Neural progenitor cell (in vitro differentiated cells): ENCODE measurements around the gene ATF5. TPM values are rescaled to one million over a fixed set of nuclear protein-coding genes. Genes with fewer than 3 reads are reported as not detected.

ENCODE experiments used
- DNase-seq: peaks from one replicate; pipeline ENCODE4 v3.0.0-alpha.2; 2016; ENCODE audit warnings: low spot score
- H2AFZ ChIP-seq: fragments of 200-600 bp; sonication (generic); replicated peaks from 2 replicates; pipeline ENCODE4 v1.6.1; 2016; ENCODE audit warnings: antibody characterized with exemption
- H3F3A ChIP-seq: fragments of 200-600 bp; sonication (generic); 2 replicates; pipeline ENCODE4 v1.6.1; 2016; ENCODE audit warnings: antibody characterized with exemption, low read depth
- H3K27ac ChIP-seq: fragments of 200-600 bp; sonication (generic); 2 replicates; pipeline ENCODE4 v1.5.1; 2016; ENCODE audit warnings: mild to moderate bottlenecking
- H3K27me3 ChIP-seq: fragments of 200-600 bp; sonication (generic); 2 replicates; pipeline ENCODE4 v1.6.1; 2016; ENCODE audit warnings: mild to moderate bottlenecking, moderate library complexity
- H3K36me3 ChIP-seq: fragments of 200-600 bp; sonication (generic); 2 replicates; pipeline ENCODE4 v1.5.1; 2016
- H3K4me1 ChIP-seq: fragments of 200-600 bp; sonication (generic); 2 replicates; pipeline ENCODE4 v1.6.1; 2016; ENCODE audit warnings: mixed run types
- H3K4me2 ChIP-seq: fragments of 200-600 bp; sonication (generic); 2 replicates; pipeline ENCODE4 v1.6.1; 2016
- H3K4me3 ChIP-seq: fragments of 200-600 bp; sonication (generic); 2 replicates; pipeline ENCODE4 v1.5.1; 2016
- H3K79me2 ChIP-seq: fragments of 200-600 bp; sonication (generic); 2 replicates; pipeline ENCODE4 v1.6.1; 2016; ENCODE audit warnings: low read depth
- H3K9ac ChIP-seq: fragments of 200-600 bp; sonication (generic); 2 replicates; pipeline ENCODE4 v1.6.1; 2016
- H3K9me3 ChIP-seq: fragments of 200-600 bp; sonication (generic); 2 replicates; pipeline ENCODE4 v1.5.1; 2016; ENCODE audit warnings: low read depth
- H4K20me1 ChIP-seq: fragments of 200-600 bp; sonication (generic); 2 replicates; pipeline ENCODE4 v1.6.1; 2016; ENCODE audit warnings: low read depth
- H3K27ac Mint-ChIP-seq: 3 replicates; pipeline ENCODE4 v1.8.0; 2021; ENCODE audit warnings: mixed read lengths
- H3K27me3 Mint-ChIP-seq: 2 replicates; pipeline ENCODE4 v1.8.0; 2022; ENCODE audit warnings: low read depth, mild to moderate bottlenecking, inconsistent platforms, moderate library complexity, mixed read lengths; ENCODE audit not compliant: insufficient read depth
- H3K36me3 Mint-ChIP-seq: 3 replicates; pipeline ENCODE4 v1.8.0; 2021; ENCODE audit warnings: mixed read lengths
- H3K4me1 Mint-ChIP-seq: 3 replicates; pipeline ENCODE4 v1.8.0; 2021; ENCODE audit warnings: mixed read lengths
- H3K4me3 Mint-ChIP-seq: 3 replicates; pipeline ENCODE4 v1.8.0; 2021; ENCODE audit warnings: mild to moderate bottlenecking, moderate library complexity, mixed read lengths
- H3K9me3 Mint-ChIP-seq: 3 replicates; pipeline ENCODE4 v1.8.0; 2020; ENCODE audit warnings: mixed read lengths
- CTCF ChIP-seq: fragments of 200-600 bp; sonication (generic); IDR thresholded peaks from 2 replicates; pipeline ENCODE4 v1.5.1; 2017; ENCODE audit warnings: antibody characterized with exemption, mild to moderate bottlenecking
- EZH2 ChIP-seq: fragments of 200-600 bp; sonication (generic); IDR thresholded peaks from 2 replicates; pipeline ENCODE4 v1.6.1; 2017; ENCODE audit warnings: antibody characterized with exemption, mild to moderate bottlenecking, moderate library complexity
- EZH2phosphoT487 ChIP-seq: fragments of 200-600 bp; sonication (generic); IDR thresholded peaks from 2 replicates; pipeline ENCODE4 v1.6.1; 2017; ENCODE audit warnings: antibody characterized with exemption
- total RNA-seq: library from RNA; depleted of rRNA; stranded (reverse); fragments of >200 nt; gene quantifications from 2 replicates; pipeline ENCODE4 v1.2.3, GENCODE V29; 2015; ENCODE audit warnings: low replicate concordance

Gene ATF5
- total RNA-seq, 1 donor from 2014 or later, result 1.6 TPM

GRCh38 chr19:49953416-49953815 is 24.4 kb downstream of the ATF5 start:
- Histone ChIP-seq H3K36me3 (no peaks in the 10 kb centered on the region), H3K27me3 (no peaks in the 10 kb centered on the region), H4K20me1 (no peaks in the 10 kb centered on the region), H3K27ac (no peak overlapping the region), H3K79me2 (no peaks in the 10 kb centered on the region), H3F3A (no peaks in the 10 kb centered on the region), H2AFZ (no peak overlapping the region), H3K4me2 (no peak overlapping the region), H3K4me3 (no peak overlapping the region), H3K9ac (no peak overlapping the region), H3K9me3 (no peaks in the 10 kb centered on the region), H3K4me1 (no peaks in the 10 kb centered on the region)
- Mint-ChIP-seq H3K4me1 (peaks cover 26% of the 10 kb centered on the region), H3K36me3 (no peaks in the 10 kb centered on the region), H3K27ac (no peak overlapping the region), H3K9me3 (no peaks in the 10 kb centered on the region), H3K27me3 (peaks cover 3% of the 10 kb centered on the region), H3K4me3 (peak overlapping the region; percentile 16)
- TF ChIP-seq CTCF (no peak), EZH2phosphoT487 (no peak), EZH2 (no peak)
- no peak for DNase-seq

- H3K36me3 ChIP-seq, result no peaks in the 10 kb centered on the region
- H3F3A ChIP-seq, result no peaks in the 10 kb centered on the region
- no peak for DNase-seq
- peaks cover 3% of the 10 kb centered on the region for H3K27me3 Mint-ChIP-seq
- no peak for TF ChIP-seq EZH2
- no peak for TF ChIP-seq CTCF
- TF ChIP-seq EZH2phosphoT487, result no peak
- no peak overlapping the region for H3K4me3 ChIP-seq
- peak overlapping the region; percentile 30 for H3K27ac Mint-ChIP-seq
- H4K20me1 ChIP-seq, result no peaks in the 10 kb centered on the region
- H3K27ac ChIP-seq, result no peak overlapping the region
- H3K9me3 Mint-ChIP-seq, result no peaks in the 10 kb centered on the region
- H3K79me2 ChIP-seq, result no peaks in the 10 kb centered on the region
- no peak overlapping the region for H3K4me3 Mint-ChIP-seq
- H3K9me3 ChIP-seq, result no peaks in the 10 kb centered on the region
- H3K36me3 Mint-ChIP-seq, result no peaks in the 10 kb centered on the region
- H3K4me2 ChIP-seq, result no peak overlapping the region
- no peaks in the 10 kb centered on the region for H3K4me1 ChIP-seq
- no peak overlapping the region for H2AFZ ChIP-seq
- H3K9ac ChIP-seq, result no peak overlapping the region
- peaks cover 26% of the 10 kb centered on the region for H3K4me1 Mint-ChIP-seq
- no peaks in the 10 kb centered on the region for H3K27me3 ChIP-seq
These were observed 25.3 kb downstream of the ATF5 start for GRCh38 chr19:49954092-49954829.

- H3K36me3 Mint-ChIP-seq, result no peaks in the 10 kb centered on the region
- Histone ChIP-seq H3K27me3 (no peaks in the 10 kb centered on the region), H3K27ac (no peak overlapping the region), H4K20me1 (no peaks in the 10 kb centered on the region), H3F3A (no peaks in the 10 kb centered on the region), H2AFZ (no peak overlapping the region), H3K9me3 (no peaks in the 10 kb centered on the region), H3K36me3 (no peaks in the 10 kb centered on the region), H3K79me2 (no peaks in the 10 kb centered on the region), H3K9ac (no peak overlapping the region), H3K4me1 (no peaks in the 10 kb centered on the region), H3K4me3 (no peak overlapping the region), H3K4me2 (no peak overlapping the region)
- peaks cover 23% of the 10 kb centered on the region for H3K4me1 Mint-ChIP-seq
- TF ChIP-seq CTCF (no peak), EZH2 (no peak), EZH2phosphoT487 (no peak)
- H3K9me3 Mint-ChIP-seq, result no peaks in the 10 kb centered on the region
- DNase-seq, result no peak
- no peak overlapping the region for H3K4me3 Mint-ChIP-seq
- H3K27ac Mint-ChIP-seq, result no peak overlapping the region
- H3K27me3 Mint-ChIP-seq, result peaks cover 3% of the 10 kb centered on the region
These were observed 25.9 kb downstream of the ATF5 start for GRCh38 chr19:49954933-49955332.
